GM15510 (cell line): ENCODE results near the gene HEG1.

ENCODE experiments used
- POLR2A ChIP-seq: IDR thresholded peaks from 3 replicates; pipeline ENCODE4 v1.6.1; 2011; ENCODE audit warnings: borderline replicate concordance; ENCODE audit not compliant: insufficient read length; ENCODE audit errors: extremely low read depth

HEG1 gene

GRCh38 chr3:124982855-124983254 is 72.9 kb downstream of the HEG1 start:
- TF ChIP-seq POLR2A = no peak

GRCh38 chr3:124981472-124981871 is 74.3 kb downstream of the HEG1 start:
- no peak for TF ChIP-seq POLR2A

- no peak for TF ChIP-seq POLR2A
Measured at GRCh38 chr3:124978627-124979026, 77.2 kb downstream of the HEG1 start.

GRCh38 chr3:124976383-124976782 is 79.4 kb downstream of the HEG1 start:
- no peak for TF ChIP-seq POLR2A

GRCh38 chr3:124974691-124975090 is 81.1 kb downstream of the HEG1 start:
- TF ChIP-seq POLR2A = no peak

- TF ChIP-seq POLR2A = no peak
Measured at GRCh38 chr3:124973290-124973689, 82.5 kb downstream of the HEG1 start.

- no peak for TF ChIP-seq POLR2A
Measured at GRCh38 chr3:124972457-124972856, 83.3 kb downstream of the HEG1 start.

- TF ChIP-seq POLR2A = no peak
Measured at GRCh38 chr3:124969963-124970722, 85.7 kb downstream of the HEG1 start.

- no peak for TF ChIP-seq POLR2A
Measured at GRCh38 chr3:124969190-124969589, 86.6 kb downstream of the HEG1 start.

GRCh38 chr3:124967964-124968363 is 87.8 kb downstream of the HEG1 start:
- TF ChIP-seq POLR2A = no peak

- TF ChIP-seq POLR2A = no peak
Measured at GRCh38 chr3:124966521-124967445, 89.0 kb downstream of the HEG1 start.

- TF ChIP-seq POLR2A = no peak
Measured at GRCh38 chr3:124965413-124965812, 90.4 kb downstream of the HEG1 start.

- TF ChIP-seq POLR2A = no peak
Measured at GRCh38 chr3:124964387-124964786, 91.4 kb downstream of the HEG1 start.

GRCh38 chr3:124963755-124964154 is 92.0 kb downstream of the HEG1 start:
- no peak for TF ChIP-seq POLR2A

GRCh38 chr3:124962403-124962940 is 93.3 kb downstream of the HEG1 start:
- no peak for TF ChIP-seq POLR2A

- TF ChIP-seq POLR2A = no peak
Measured at GRCh38 chr3:124960698-124961097, 95.1 kb downstream of the HEG1 start.

GRCh38 chr3:124960105-124960504 is 95.7 kb downstream of the HEG1 start:
- TF ChIP-seq POLR2A = no peak
